CD14-positive monocyte (primary cell): ENCODE measurements around the gene SLC43A2. TPM values are rescaled to one million over a fixed set of nuclear protein-coding genes. Genes with fewer than 3 reads are reported as not detected.

ENCODE experiments used
- DNase-seq, 3 donors: peaks; one replicate each; pipeline ENCODE4 v3.0.0-alpha.2; 2011 to 2022
- H2AFZ ChIP-seq: 2 replicates; pipeline ENCODE4 v1.6.0; 2012; ENCODE audit warnings: mild to moderate bottlenecking, low read depth, low read length, inconsistent platforms; ENCODE audit not compliant: insufficient read depth, poor library complexity, severe bottlenecking
- H3K27ac ChIP-seq, 2 donors: 1 replicate in 1 of 2; 2 replicates in 1 of 2; pipeline ENCODE4 v1.5.1; 2012 to 2013; ENCODE audit warnings: low read length in 2 of 2, control low read depth in 1 of 2, inconsistent platforms in 1 of 2, low read depth in 1 of 2, mild to moderate bottlenecking in 1 of 2
- H3K27me3 ChIP-seq, 2 donors: one replicate each; pipeline versions ENCODE4 v1.6.0 to v1.6.1; 2011 to 2013; ENCODE audit warnings: low read length in 2 of 2; ENCODE audit not compliant: control insufficient read depth in 2 of 2, insufficient read depth in 2 of 2
- H3K36me3 ChIP-seq, 2 donors: replicated peaks in 1 of 2; 1 replicate in 1 of 2; 2 replicates in 1 of 2; pipeline versions ENCODE4 v1.5.1 to v1.6.1; 2012 to 2013; ENCODE audit warnings: low read length in 2 of 2, control low read depth in 1 of 2, inconsistent platforms in 1 of 2, mild to moderate bottlenecking in 1 of 2; ENCODE audit not compliant: insufficient read depth in 2 of 2, control insufficient read depth in 1 of 2
- H3K4me1 ChIP-seq, 2 donors: 1 replicate in 1 of 2; 2 replicates in 1 of 2; pipeline versions ENCODE4 v1.5.1 to v1.6.1; 2012 to 2013; ENCODE audit warnings: low read length in 2 of 2, control low read depth in 1 of 2, inconsistent platforms in 1 of 2, mild to moderate bottlenecking in 1 of 2, moderate library complexity in 1 of 2; ENCODE audit not compliant: insufficient read depth in 2 of 2, control insufficient read depth in 1 of 2
- H3K4me2 ChIP-seq: replicated peaks from 2 replicates; pipeline ENCODE3; 2012; ENCODE audit warnings: low read length, moderate library complexity, mild to moderate bottlenecking; ENCODE audit not compliant: poor library complexity, severe bottlenecking; ENCODE audit errors: extremely low read depth
- H3K4me3 ChIP-seq, 3 experiments: fragments of 200-600 bp in 1 of 3; sonication (generic) in 1 of 3; replicated peaks in 1 of 3; 1 replicate in 2 of 3; 2 replicates in 1 of 3; pipeline ENCODE4 v1.5.1; 2011 to 2013; ENCODE audit warnings: low read length in 3 of 3, mild to moderate bottlenecking in 3 of 3, control low read depth in 2 of 3, low read depth in 2 of 3, inconsistent platforms in 1 of 3, moderate library complexity in 1 of 3
- H3K79me2 ChIP-seq: 2 replicates; pipeline ENCODE4 v1.6.0; 2012; ENCODE audit warnings: mild to moderate bottlenecking, control low read depth, inconsistent platforms, low read length, moderate library complexity; ENCODE audit not compliant: insufficient read depth
- H3K9ac ChIP-seq: 2 replicates; pipeline ENCODE4 v1.6.0; 2017; ENCODE audit warnings: low read length, mild to moderate bottlenecking; ENCODE audit not compliant: insufficient read depth, poor library complexity, severe bottlenecking
- H3K9me3 ChIP-seq, 2 donors: replicated peaks in 1 of 2; 1 replicate in 1 of 2; 2 replicates in 1 of 2; pipeline versions ENCODE4 v1.5.1 to v1.6.1; 2012 to 2013; ENCODE audit warnings: low read length in 2 of 2, control low read depth in 1 of 2; ENCODE audit not compliant: control insufficient read depth in 1 of 2, insufficient read depth in 1 of 2
- H4K20me1 ChIP-seq: 2 replicates; pipeline ENCODE4 v1.6.0; 2012; ENCODE audit warnings: mild to moderate bottlenecking, low read length, control low read depth, moderate library complexity; ENCODE audit not compliant: insufficient read depth
- H3K27ac Mint-ChIP-seq, 7 donors: one replicate each; pipeline ENCODE4 v1.8.0; 2020; ENCODE audit warnings: mild to moderate bottlenecking in 7 of 7, mixed read lengths in 7 of 7, moderate library complexity in 6 of 7, inconsistent platforms in 2 of 7
- H3K27me3 Mint-ChIP-seq, 3 donors: one replicate each; pipeline ENCODE4 v1.8.0; 2021 to 2022; ENCODE audit warnings: low read depth in 3 of 3, mild to moderate bottlenecking in 3 of 3, mixed read lengths in 3 of 3, moderate library complexity in 3 of 3, inconsistent platforms in 1 of 3
- H3K36me3 Mint-ChIP-seq, 2 donors: one replicate each; pipeline ENCODE4 v1.8.0; 2020; ENCODE audit warnings: mixed read lengths in 2 of 2, inconsistent platforms in 1 of 2, mild to moderate bottlenecking in 1 of 2
- H3K4me1 Mint-ChIP-seq: one replicate; pipeline ENCODE4 v1.8.0; 2020; ENCODE audit warnings: mild to moderate bottlenecking, mixed read lengths
- H3K4me3 Mint-ChIP-seq, 2 donors: one replicate each; pipeline ENCODE4 v1.8.0; 2020; ENCODE audit warnings: mild to moderate bottlenecking in 2 of 2, mixed read lengths in 2 of 2, moderate library complexity in 1 of 2
- H3K9me3 Mint-ChIP-seq, 7 donors: one replicate each; pipeline ENCODE4 v1.8.0; 2020 to 2022; ENCODE audit warnings: mixed read lengths in 7 of 7, mild to moderate bottlenecking in 6 of 7, moderate library complexity in 6 of 7, inconsistent platforms in 2 of 7
- WGBS: methylation state at CpG from one replicate; pipeline ENCODE4 v1.1.5; 2013; ENCODE audit warnings: missing lambda C conversion rate; ENCODE audit not compliant: insufficient coverage; 5-methylcytosine and 5-hydroxymethylcytosine counted together
- intact Hi-C, 2 donors: fragments of 100-400 bp; cut with micrococcal nuclease; formaldehyde crosslinking; loops; one replicate each; pipeline versions ENCODE4 v1.15.0 to v1.15.1; 2023
- polyA plus RNA-seq, 3 donors: library from polyadenylated mRNA; depleted of rRNA in 1 of 3; unstranded in 2 of 3; stranded (reverse) in 1 of 3; fragments of 300-500 nt in 2 of 3; fragments of >200 nt in 1 of 3; fragmentation: Illumina TruSeq in 2 of 3; gene quantifications; 1 replicate in 2 of 3; 2 replicates in 1 of 3; pipeline ENCODE4 v1.2.3, GENCODE V29; 2012 to 2021
- TF ChIP-seq, protein P1 (sequence below): fragments of 200-600 bp; IDR thresholded peaks from one replicate; pipeline ENCODE4 v1.8.0; 2022; ENCODE audit warnings: antibody characterized with exemption, mild to moderate bottlenecking

Gene SLC43A2
- polyA plus RNA-seq, 3 donors = 115 to 151 (median 117) TPM

GRCh38 chr17:1640329-1641064, 11.9 kb upstream of the SLC43A2 start:
- no peaks in the 10 kb centered on the region for H3K79me2 ChIP-seq
- no peak overlapping the region for H3K4me3 ChIP-seq
- intact Hi-C loops = loop anchor here in 1 of 2 donors (10.0 kb wide), 4 partner anchors 74 to 754 kb away; partner anchors contain the start of gene TLCD2
- Mint-ChIP-seq H3K27me3 (peaks cover 0 to 14% (median 8%) of the 10 kb centered on the region in 3 donors), H3K36me3 (peaks cover 32 to 33% of the 10 kb centered on the region in 2 donors), H3K27ac (peak overlapping the region in 2 of 7 donors; percentile 18 to 69), H3K4me1 (peaks cover 28% of the 10 kb centered on the region), H3K4me3 (no peak overlapping the region), H3K9me3 (peaks cover 0 to 5% (median 0%) of the 10 kb centered on the region in 7 donors)
- 89% methylated on average over 16 of the region's 23 CpGs for WGBS
- TF ChIP-seq, protein P1, sequence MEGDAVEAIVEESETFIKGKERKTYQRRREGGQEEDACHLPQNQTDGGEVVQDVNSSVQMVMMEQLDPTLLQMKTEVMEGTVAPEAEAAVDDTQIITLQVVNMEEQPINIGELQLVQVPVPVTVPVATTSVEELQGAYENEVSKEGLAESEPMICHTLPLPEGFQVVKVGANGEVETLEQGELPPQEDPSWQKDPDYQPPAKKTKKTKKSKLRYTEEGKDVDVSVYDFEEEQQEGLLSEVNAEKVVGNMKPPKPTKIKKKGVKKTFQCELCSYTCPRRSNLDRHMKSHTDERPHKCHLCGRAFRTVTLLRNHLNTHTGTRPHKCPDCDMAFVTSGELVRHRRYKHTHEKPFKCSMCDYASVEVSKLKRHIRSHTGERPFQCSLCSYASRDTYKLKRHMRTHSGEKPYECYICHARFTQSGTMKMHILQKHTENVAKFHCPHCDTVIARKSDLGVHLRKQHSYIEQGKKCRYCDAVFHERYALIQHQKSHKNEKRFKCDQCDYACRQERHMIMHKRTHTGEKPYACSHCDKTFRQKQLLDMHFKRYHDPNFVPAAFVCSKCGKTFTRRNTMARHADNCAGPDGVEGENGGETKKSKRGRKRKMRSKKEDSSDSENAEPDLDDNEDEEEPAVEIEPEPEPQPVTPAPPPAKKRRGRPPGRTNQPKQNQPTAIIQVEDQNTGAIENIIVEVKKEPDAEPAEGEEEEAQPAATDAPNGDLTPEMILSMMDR = no peak
- no peak overlapping the region for H2AFZ ChIP-seq
- peaks cover 24 to 34% of the 10 kb centered on the region in 2 donors for H3K4me1 ChIP-seq
- no peaks in the 10 kb centered on the region for H3K9me3 ChIP-seq
- peaks cover 11% of the 10 kb centered on the region for H4K20me1 ChIP-seq
- H3K36me3 ChIP-seq = peaks cover 12 to 16% of the 10 kb centered on the region in 2 donors
- H3K27me3 ChIP-seq = no peaks in the 10 kb centered on the region
- H3K27ac ChIP-seq = no peak overlapping the region
- H3K9ac ChIP-seq = no peak overlapping the region
- no peak overlapping the region for H3K4me2 ChIP-seq
- DNase-seq = peak in 1 of 3 donors; percentile 3

GRCh38 chr17:1639549-1640180, 11.0 kb upstream of the SLC43A2 start:
- intact Hi-C loops = loop anchor here in 1 of 2 donors (10.0 kb wide), 4 partner anchors 75 to 755 kb away; partner anchors contain the start of gene TLCD2
- Histone ChIP-seq H3K9ac (no peak overlapping the region), H3K27ac (no peak overlapping the region), H2AFZ (no peak overlapping the region), H3K79me2 (no peaks in the 10 kb centered on the region), H3K4me2 (no peak overlapping the region), H3K9me3 (no peaks in the 10 kb centered on the region), H3K27me3 (no peaks in the 10 kb centered on the region), H3K4me1 (peaks cover 16 to 25% of the 10 kb centered on the region in 2 donors), H3K36me3 (peaks cover 20 to 25% of the 10 kb centered on the region in 2 donors), H3K4me3 (no peak overlapping the region), H4K20me1 (peaks cover 11% of the 10 kb centered on the region)
- Mint-ChIP-seq H3K4me3 (no peak overlapping the region), H3K36me3 (peaks cover 38 to 39% of the 10 kb centered on the region in 2 donors), H3K4me1 (peaks cover 20% of the 10 kb centered on the region), H3K27me3 (peaks cover 0 to 8% (median 6%) of the 10 kb centered on the region in 3 donors), H3K27ac (peak overlapping the region in 1 of 7 donors; percentile 23), H3K9me3 (peaks cover 0 to 5% (median 0%) of the 10 kb centered on the region in 7 donors)
- DNase-seq = peak in 1 of 3 donors; percentile 12
- TF ChIP-seq, protein P1 = no peak
- WGBS = 81% methylated on average over 9 of the region's 11 CpGs
